NT2/D1 (cell line): Measurements from ENCODE around the gene TAF15.

Source experiments
- YY1 ChIP-seq: IDR thresholded peaks from 2 replicates; pipeline ENCODE4 v1.6.1; 2011; ENCODE audit not compliant: insufficient read length, insufficient read depth
- ZNF274 ChIP-seq: IDR thresholded peaks from 2 replicates; pipeline ENCODE4 v1.6.1; 2011; ENCODE audit warnings: mild to moderate bottlenecking, low read depth, low read length

DNA sequence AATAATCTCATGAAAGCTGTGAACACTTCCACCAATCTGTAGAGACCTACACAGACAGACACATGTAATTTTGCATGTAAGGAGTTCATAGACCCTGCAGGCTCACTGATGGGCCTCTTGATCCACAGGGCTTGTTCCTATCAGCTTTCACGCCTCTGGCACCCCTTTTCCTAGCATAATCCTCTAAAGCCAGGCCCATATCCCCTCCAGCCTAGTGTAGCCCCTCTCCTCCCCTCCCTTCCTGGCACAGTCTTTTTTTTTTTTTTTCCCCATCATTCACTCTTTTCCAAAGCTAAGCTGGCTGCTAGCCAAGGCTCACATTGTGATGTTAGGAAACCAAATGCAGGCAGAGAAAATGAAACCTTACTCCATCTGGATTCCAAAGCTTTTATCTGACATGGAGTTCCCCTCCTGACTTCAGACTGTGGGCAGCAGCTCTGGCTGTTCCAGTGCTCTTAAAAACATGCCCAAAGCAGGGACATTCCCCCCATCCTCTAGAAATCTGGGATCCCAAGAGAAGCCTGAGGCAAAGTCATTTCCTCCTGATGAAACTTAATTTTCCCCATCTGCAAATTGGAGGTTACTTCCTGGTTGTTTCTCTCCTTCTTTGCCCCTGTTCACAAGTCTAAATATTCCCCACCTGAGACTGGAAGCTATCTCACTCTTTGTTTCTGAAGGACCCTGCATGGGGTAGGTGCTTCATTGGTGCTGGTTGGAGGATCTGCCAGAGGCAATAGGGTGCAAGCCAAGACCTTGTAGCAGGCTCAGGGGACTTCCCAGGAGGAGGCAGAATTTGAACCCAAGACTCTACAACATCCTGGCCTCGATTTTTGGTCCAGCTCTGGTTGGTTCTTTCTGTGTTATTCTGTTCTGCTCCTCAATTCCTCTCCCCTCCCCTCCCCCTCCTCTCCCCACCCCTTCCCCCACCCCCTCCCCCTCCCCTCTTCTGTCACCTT, 80.8 kb downstream of the TAF15 start:
- no peak for TF ChIP-seq ZNF274
- TF ChIP-seq YY1 = no peak
